Measurements from ENCODE around the gene ZNF217.

GRCh38 chr20:53631909-53632662 is 38.4 kb upstream of the ZNF217 start:
- TF ChIP-seq EP300 (IDR thresholded peaks at IDR 0.05) = no peak
- TF ChIP-seq CTCF (IDR thresholded peaks at IDR 0.05) = no peak
- TF ChIP-seq MAZ (IDR thresholded peaks at IDR 0.05; ENCODE audit: borderline replicate concordance, low read depth, low read length) = no peak
- TF ChIP-seq CEBPB (IDR thresholded peaks at IDR 0.05) = no peak
- no peak for TF ChIP-seq HMGXB4 (CRISPR knock-in tag; IDR thresholded peaks at IDR 0.05; ENCODE audit: borderline replicate concordance)
- TF ChIP-seq POLR2A (IDR thresholded peaks at IDR 0.05; ENCODE audit: low read length) = no peak
- TF ChIP-seq JUN (IDR thresholded peaks at IDR 0.05) = no peak
- no peak for TF ChIP-seq MAFK (IDR thresholded peaks at IDR 0.05; ENCODE audit: partially characterized antibody)
- TF ChIP-seq CBX2 (IDR thresholded peaks at IDR 0.05; ENCODE audit: borderline replicate concordance, low read depth) = no peak
- no peak for TF ChIP-seq CHD2 (IDR thresholded peaks at IDR 0.05; ENCODE audit: low read length, partially characterized antibody)
- TF ChIP-seq ZC3H11A (IDR thresholded peaks at IDR 0.05) = no peak
- TF ChIP-seq NR3C1 (IDR thresholded peaks at IDR 0.05) = no peak
- TF ChIP-seq NFE2L2 (conservative IDR thresholded peaks at IDR 0.05; ENCODE audit: low read length) = no peak
- TF ChIP-seq EHMT2 (IDR thresholded peaks at IDR 0.05; ENCODE audit: low read depth) = no peak

All from A549 (cell line).